ENCODE results near the gene ANKRD53.

The ANKRD53 gene

DNA sequence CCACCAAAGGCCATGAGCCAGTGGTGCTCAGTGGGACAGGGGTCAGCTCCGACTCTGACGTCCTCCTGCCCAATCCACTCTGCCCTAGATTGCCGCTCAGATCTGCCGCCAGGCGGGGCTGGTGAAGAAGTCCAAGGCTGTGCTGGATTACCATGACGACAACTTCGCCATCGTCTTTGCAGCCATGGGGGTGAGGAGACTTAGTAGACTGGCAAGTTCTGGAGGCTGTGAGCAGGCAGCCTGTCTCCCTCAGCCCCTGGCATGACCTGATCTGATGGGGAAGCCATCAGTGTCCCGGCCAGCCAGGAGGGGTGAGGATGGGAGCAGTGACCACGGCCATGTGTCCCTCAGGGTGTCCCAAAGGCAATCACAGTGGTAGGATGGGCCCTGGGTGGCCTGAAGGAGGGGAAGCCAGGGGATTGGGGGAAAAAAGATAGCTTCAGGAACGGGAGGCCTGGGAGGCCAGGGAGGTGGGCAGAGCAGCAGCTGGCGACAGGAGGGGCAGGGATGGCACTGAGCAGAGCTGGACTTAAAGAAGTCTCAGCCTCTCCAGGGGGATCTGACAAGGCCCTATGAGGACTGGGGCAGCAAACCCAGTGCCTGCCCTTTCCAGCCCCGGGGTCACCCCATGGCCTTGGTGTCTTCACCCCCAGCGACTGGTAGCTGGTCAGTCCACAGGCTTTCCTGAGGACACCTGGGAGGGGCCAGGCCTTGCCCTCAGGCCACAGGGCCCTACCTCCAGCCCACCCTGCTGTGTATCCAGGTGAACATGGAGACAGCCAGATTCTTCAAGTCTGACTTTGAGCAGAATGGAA is 17.4 kb upstream of the ANKRD53 start:
- Histone ChIP-seq H3K4me3 (ENCODE audit: low read length) (no peak overlapping the region), H3K79me2 (ENCODE audit: low read length) (no peaks in the 10 kb centered on the region), H3K4me1 (ENCODE audit: low read length) (no peaks in the 10 kb centered on the region), H3K9ac (ENCODE audit: low read length) (no peak overlapping the region), H3K27me3 (ENCODE audit: low read depth, low read length) (no peaks in the 10 kb centered on the region), H3K27ac (ENCODE audit: low read length) (no peak overlapping the region), H3K9me3 (ENCODE audit: insufficient read depth, low read length) (no peaks in the 10 kb centered on the region), H2AFZ (ENCODE audit: low read depth, low read length) (no peak overlapping the region), H3K36me3 (replicated peaks; ENCODE audit: low read depth, low read length) (no peaks in the 10 kb centered on the region), H4K20me1 (ENCODE audit: insufficient read depth, low read length) (no peaks in the 10 kb centered on the region), H3K4me2 (ENCODE audit: low read length) (no peak overlapping the region)
- TF ChIP-seq, protein P1, sequence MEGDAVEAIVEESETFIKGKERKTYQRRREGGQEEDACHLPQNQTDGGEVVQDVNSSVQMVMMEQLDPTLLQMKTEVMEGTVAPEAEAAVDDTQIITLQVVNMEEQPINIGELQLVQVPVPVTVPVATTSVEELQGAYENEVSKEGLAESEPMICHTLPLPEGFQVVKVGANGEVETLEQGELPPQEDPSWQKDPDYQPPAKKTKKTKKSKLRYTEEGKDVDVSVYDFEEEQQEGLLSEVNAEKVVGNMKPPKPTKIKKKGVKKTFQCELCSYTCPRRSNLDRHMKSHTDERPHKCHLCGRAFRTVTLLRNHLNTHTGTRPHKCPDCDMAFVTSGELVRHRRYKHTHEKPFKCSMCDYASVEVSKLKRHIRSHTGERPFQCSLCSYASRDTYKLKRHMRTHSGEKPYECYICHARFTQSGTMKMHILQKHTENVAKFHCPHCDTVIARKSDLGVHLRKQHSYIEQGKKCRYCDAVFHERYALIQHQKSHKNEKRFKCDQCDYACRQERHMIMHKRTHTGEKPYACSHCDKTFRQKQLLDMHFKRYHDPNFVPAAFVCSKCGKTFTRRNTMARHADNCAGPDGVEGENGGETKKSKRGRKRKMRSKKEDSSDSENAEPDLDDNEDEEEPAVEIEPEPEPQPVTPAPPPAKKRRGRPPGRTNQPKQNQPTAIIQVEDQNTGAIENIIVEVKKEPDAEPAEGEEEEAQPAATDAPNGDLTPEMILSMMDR (IDR thresholded peaks at IDR 0.05; ENCODE audit: low read depth, low read length): no peak
- TF ChIP-seq EZH2phosphoT487 (IDR thresholded peaks at IDR 0.05; ENCODE audit: low read depth): no peak

DNA sequence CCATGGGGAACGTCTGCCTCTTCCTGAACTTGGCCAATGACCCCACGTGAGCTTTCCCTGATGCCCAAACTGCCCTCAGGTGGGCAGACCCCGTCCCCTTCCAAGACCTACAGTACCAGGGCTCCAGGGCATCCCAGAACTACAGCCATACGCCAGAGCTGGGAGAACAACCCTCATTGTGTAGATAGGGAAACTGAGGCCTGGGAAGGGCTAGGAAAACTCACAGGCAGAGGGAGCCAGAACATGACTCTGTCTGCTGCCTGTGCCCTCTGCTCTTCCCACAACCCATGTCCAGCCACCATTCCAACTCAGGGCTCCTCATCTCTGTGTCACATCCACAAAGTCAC is 16.8 kb upstream of the ANKRD53 start:
- Histone ChIP-seq H2AFZ (ENCODE audit: low read depth, low read length) (no peak overlapping the region), H3K4me3 (ENCODE audit: low read length) (no peak overlapping the region), H3K9ac (ENCODE audit: low read length) (no peak overlapping the region), H3K79me2 (ENCODE audit: low read length) (no peaks in the 10 kb centered on the region), H3K9me3 (ENCODE audit: insufficient read depth, low read length) (no peaks in the 10 kb centered on the region), H3K36me3 (replicated peaks; ENCODE audit: low read depth, low read length) (no peaks in the 10 kb centered on the region), H4K20me1 (ENCODE audit: insufficient read depth, low read length) (no peaks in the 10 kb centered on the region), H3K27me3 (ENCODE audit: low read depth, low read length) (no peaks in the 10 kb centered on the region), H3K4me2 (ENCODE audit: low read length) (no peak overlapping the region), H3K27ac (ENCODE audit: low read length) (no peak overlapping the region), H3K4me1 (ENCODE audit: low read length) (no peaks in the 10 kb centered on the region)
- TF ChIP-seq, protein P1 (IDR thresholded peaks at IDR 0.05; ENCODE audit: low read depth, low read length): no peak
- no peak for TF ChIP-seq EZH2phosphoT487 (IDR thresholded peaks at IDR 0.05; ENCODE audit: low read depth)

DNA sequence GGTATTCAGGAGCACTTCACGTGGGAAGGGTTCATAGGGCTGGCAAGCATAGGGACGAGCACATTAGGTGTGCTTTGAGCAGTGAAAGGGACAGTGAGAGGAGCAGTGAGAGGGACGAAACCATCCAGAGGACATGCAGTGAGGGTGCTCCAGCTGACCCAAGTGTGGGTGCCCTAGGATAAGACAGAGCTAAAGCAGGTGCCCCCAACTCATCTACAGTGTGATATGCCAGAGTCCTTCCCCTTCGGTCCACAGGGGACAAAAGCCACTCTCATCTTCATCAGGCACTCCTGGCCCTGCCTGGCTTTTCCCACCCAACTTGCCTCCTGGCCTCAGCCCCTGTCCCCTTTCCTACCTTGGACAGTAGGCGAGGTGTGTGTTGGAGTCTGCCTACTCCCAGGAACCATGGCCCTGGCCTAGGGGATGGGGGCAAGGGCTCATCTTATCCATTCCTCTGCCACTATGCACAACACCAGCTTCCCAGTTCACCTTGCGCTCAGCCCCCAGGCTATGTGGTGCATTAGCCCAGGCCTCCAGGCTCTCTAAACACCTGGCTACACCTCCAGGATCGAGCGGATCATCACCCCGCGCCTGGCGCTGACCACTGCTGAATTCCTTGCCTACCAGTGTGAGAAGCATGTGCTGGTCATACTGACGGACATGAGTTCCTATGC is 16.1 kb upstream of the ANKRD53 start:
- Histone ChIP-seq H4K20me1 (ENCODE audit: insufficient read depth, low read length) (no peaks in the 10 kb centered on the region), H3K9ac (ENCODE audit: low read length) (no peak overlapping the region), H3K36me3 (replicated peaks; ENCODE audit: low read depth, low read length) (no peaks in the 10 kb centered on the region), H2AFZ (ENCODE audit: low read depth, low read length) (no peak overlapping the region), H3K4me3 (ENCODE audit: low read length) (no peak overlapping the region), H3K4me1 (ENCODE audit: low read length) (no peaks in the 10 kb centered on the region), H3K9me3 (ENCODE audit: insufficient read depth, low read length) (no peaks in the 10 kb centered on the region), H3K79me2 (ENCODE audit: low read length) (no peaks in the 10 kb centered on the region), H3K27me3 (ENCODE audit: low read depth, low read length) (no peaks in the 10 kb centered on the region), H3K4me2 (ENCODE audit: low read length) (no peak overlapping the region), H3K27ac (ENCODE audit: low read length) (no peak overlapping the region)
- TF ChIP-seq, protein P1 (IDR thresholded peaks at IDR 0.05; ENCODE audit: low read depth, low read length): no peak
- TF ChIP-seq EZH2phosphoT487 (IDR thresholded peaks at IDR 0.05; ENCODE audit: low read depth): no peak
